ENCODE results near the gene HCRT. TPM values are rescaled to one million over a fixed set of nuclear protein-coding genes. Genes with fewer than 3 reads are reported as not detected.

HCRT gene
- total RNA-seq, 4 donors from 2014 or later = 1.0 TPM; not detected in 3

GRCh38 chr17:42202696-42203095 lies 17.4 kb upstream of the HCRT start:
- Histone ChIP-seq H3K4me1 (no peaks in the 10 kb centered on the region), H3K27me3 (no peaks in the 10 kb centered on the region), H3K36me3 (no peaks in the 10 kb centered on the region), H3K27ac (no peak overlapping the region), H3K9me3 (no peaks in the 10 kb centered on the region), H3K4me3 (no peak overlapping the region)
- DNase-seq = no peak
- intact Hi-C loops (cut with DNase I; ENCODE audit: low total_unique reads) = no loop called here
- no peak for TF ChIP-seq POLR2A (IDR thresholded peaks at IDR 0.05)
- TF ChIP-seq, protein P1, sequence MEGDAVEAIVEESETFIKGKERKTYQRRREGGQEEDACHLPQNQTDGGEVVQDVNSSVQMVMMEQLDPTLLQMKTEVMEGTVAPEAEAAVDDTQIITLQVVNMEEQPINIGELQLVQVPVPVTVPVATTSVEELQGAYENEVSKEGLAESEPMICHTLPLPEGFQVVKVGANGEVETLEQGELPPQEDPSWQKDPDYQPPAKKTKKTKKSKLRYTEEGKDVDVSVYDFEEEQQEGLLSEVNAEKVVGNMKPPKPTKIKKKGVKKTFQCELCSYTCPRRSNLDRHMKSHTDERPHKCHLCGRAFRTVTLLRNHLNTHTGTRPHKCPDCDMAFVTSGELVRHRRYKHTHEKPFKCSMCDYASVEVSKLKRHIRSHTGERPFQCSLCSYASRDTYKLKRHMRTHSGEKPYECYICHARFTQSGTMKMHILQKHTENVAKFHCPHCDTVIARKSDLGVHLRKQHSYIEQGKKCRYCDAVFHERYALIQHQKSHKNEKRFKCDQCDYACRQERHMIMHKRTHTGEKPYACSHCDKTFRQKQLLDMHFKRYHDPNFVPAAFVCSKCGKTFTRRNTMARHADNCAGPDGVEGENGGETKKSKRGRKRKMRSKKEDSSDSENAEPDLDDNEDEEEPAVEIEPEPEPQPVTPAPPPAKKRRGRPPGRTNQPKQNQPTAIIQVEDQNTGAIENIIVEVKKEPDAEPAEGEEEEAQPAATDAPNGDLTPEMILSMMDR (IDR thresholded peaks at IDR 0.05) = no peak

DNA sequence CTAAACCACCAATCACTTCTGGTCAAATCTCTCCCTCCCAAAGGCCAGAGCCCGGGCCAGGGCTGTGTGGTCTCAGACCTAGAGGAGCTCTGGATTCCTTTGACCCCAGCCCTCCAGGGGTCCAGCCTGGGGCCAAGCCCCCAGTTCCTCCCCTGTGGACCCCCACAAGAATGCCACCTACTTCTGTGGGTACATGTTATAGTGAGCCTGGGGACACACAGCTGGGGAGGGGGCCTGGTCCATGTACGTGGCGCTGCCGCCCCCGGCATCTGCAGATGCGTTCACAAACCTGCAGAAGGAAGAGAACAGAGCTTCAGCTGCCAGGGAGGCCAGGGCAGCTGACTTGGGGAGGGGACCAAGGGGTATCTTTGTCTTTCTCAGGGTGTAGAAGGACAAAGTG lies 16.9 kb upstream of the HCRT start:
- Histone ChIP-seq H3K4me3 (no peak overlapping the region), H3K27me3 (no peaks in the 10 kb centered on the region), H3K9me3 (no peaks in the 10 kb centered on the region), H3K4me1 (no peaks in the 10 kb centered on the region), H3K27ac (no peak overlapping the region), H3K36me3 (no peaks in the 10 kb centered on the region)
- intact Hi-C loops (cut with DNase I; ENCODE audit: low total_unique reads) = no loop called here
- no peak for DNase-seq
- no peak for TF ChIP-seq POLR2A (IDR thresholded peaks at IDR 0.05)
- TF ChIP-seq, protein P1 (IDR thresholded peaks at IDR 0.05) = no peak

DNA sequence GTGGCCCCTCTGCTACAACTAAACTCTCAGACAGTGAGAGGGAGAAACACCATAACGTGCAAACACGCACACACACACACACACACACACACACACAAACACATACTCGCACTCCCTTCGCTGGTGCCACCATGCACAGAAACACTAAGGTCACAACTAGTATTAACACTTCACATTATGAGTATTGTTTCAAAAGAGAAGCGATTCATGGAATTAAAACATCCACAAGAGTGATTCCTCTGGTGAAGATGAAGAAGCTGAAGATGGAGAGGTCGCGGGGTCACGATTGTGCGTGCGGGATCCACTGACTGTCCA lies 16.2 kb upstream of the HCRT start:
- TF ChIP-seq, protein P1 (IDR thresholded peaks at IDR 0.05) = no peak
- intact Hi-C loops (cut with DNase I; ENCODE audit: low total_unique reads) = no loop called here
- no peak overlapping the region for H3K27ac ChIP-seq
- no peaks in the 10 kb centered on the region for H3K9me3 ChIP-seq
- H3K36me3 ChIP-seq = no peaks in the 10 kb centered on the region
- no peaks in the 10 kb centered on the region for H3K27me3 ChIP-seq
- H3K4me1 ChIP-seq = no peaks in the 10 kb centered on the region
- no peak for DNase-seq
- no peak overlapping the region for H3K4me3 ChIP-seq

GRCh38 chr17:42200706-42201457 lies 15.6 kb upstream of the HCRT start:
- H3K27me3 ChIP-seq = no peaks in the 10 kb centered on the region
- intact Hi-C loops (cut with DNase I; ENCODE audit: low total_unique reads) = no loop called here
- no peak for DNase-seq
- H3K9me3 ChIP-seq = no peaks in the 10 kb centered on the region
- no peak overlapping the region for H3K4me3 ChIP-seq
- TF ChIP-seq, protein P1 (IDR thresholded peaks at IDR 0.05) = no peak
- TF ChIP-seq POLR2A (IDR thresholded peaks at IDR 0.05) = no peak
- no peak overlapping the region for H3K27ac ChIP-seq
- H3K4me1 ChIP-seq = no peaks in the 10 kb centered on the region
- no peaks in the 10 kb centered on the region for H3K36me3 ChIP-seq

DNA sequence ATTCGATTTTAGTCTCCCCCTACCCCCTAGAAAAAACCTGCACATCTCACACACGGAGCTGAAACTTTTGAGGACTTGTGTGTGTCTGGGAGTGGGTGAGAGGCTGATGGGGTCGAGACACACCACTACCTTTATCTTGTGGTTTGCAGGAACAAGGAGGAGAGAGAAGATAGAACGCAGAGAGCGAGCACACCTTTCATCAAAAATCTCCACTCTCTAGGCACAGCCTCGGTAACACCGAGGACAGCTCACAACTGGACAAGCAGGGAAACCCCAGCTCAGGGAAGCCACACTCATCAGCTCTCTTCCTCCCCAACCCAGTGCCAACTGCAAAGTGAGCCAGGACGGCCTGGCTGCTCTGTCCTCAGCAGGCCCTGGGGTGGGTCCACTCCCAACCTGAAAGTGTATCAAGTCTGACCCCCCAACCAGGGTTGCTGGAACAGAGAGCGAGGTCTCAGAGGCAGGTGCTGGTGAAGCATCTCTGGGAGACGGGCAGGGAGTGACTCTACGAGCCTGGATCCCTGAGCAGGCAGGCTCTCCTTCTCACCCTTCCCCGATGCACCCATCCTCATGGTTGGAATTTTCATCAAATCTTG lies 14.3 kb upstream of the HCRT start:
- intact Hi-C loops (cut with DNase I; ENCODE audit: low total_unique reads) = no loop called here
- no peak for TF ChIP-seq POLR2A (IDR thresholded peaks at IDR 0.05)
- TF ChIP-seq, protein P1 (IDR thresholded peaks at IDR 0.05) = no peak
- Histone ChIP-seq H3K36me3 (no peaks in the 10 kb centered on the region), H3K4me3 (no peak overlapping the region), H3K27me3 (no peaks in the 10 kb centered on the region), H3K4me1 (no peaks in the 10 kb centered on the region), H3K9me3 (no peaks in the 10 kb centered on the region), H3K27ac (no peak overlapping the region)
- no peak for DNase-seq

All from uterus (tissue), 4 donors.